ENCODE data around the gene PPM1K.
"Not testable (repeated sequence)": the region's sequence is repeated elsewhere in the genome, so short reads cannot be mapped to it uniquely, and the experiment has no call there.

The PPM1K gene

DNA sequence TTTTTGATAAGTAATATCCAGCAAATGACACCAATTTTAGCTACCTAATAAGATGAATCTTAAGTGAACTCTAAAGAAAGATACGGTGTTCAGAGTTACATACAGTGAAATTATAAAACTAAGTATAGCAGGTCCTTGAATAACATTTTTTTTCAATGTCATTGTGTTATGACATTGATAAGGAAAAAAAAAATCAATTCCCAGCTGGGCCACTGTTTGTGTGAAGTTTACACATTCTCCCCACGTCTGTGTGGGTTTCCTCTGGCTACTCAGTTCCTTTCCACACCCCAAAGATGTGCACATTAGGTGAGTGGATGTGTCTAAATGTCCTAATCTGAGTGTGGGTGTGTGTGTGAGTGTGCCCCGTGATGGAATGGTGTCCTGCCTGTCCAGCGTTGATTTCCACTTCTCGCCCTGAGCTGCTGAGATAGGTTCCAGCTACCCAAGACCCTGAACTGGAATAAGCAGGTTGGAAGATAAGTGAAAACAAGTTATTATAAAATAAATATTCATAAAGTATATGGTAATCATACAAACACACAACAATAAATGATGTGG lies 31.2 kb upstream of the PPM1K start:
- TF ChIP-seq, protein P1, sequence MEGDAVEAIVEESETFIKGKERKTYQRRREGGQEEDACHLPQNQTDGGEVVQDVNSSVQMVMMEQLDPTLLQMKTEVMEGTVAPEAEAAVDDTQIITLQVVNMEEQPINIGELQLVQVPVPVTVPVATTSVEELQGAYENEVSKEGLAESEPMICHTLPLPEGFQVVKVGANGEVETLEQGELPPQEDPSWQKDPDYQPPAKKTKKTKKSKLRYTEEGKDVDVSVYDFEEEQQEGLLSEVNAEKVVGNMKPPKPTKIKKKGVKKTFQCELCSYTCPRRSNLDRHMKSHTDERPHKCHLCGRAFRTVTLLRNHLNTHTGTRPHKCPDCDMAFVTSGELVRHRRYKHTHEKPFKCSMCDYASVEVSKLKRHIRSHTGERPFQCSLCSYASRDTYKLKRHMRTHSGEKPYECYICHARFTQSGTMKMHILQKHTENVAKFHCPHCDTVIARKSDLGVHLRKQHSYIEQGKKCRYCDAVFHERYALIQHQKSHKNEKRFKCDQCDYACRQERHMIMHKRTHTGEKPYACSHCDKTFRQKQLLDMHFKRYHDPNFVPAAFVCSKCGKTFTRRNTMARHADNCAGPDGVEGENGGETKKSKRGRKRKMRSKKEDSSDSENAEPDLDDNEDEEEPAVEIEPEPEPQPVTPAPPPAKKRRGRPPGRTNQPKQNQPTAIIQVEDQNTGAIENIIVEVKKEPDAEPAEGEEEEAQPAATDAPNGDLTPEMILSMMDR (IDR thresholded peaks at IDR 0.05; ENCODE audit: low read depth, low read length): no peak
- no peak for DNase-seq (ENCODE audit: low read depth in 2 of 2)
- no peak overlapping the region for H3K4me3 ChIP-seq (replicated peaks in 1 of 2; ENCODE audit: low read depth in 2 of 2, low read length in 2 of 2)

DNA sequence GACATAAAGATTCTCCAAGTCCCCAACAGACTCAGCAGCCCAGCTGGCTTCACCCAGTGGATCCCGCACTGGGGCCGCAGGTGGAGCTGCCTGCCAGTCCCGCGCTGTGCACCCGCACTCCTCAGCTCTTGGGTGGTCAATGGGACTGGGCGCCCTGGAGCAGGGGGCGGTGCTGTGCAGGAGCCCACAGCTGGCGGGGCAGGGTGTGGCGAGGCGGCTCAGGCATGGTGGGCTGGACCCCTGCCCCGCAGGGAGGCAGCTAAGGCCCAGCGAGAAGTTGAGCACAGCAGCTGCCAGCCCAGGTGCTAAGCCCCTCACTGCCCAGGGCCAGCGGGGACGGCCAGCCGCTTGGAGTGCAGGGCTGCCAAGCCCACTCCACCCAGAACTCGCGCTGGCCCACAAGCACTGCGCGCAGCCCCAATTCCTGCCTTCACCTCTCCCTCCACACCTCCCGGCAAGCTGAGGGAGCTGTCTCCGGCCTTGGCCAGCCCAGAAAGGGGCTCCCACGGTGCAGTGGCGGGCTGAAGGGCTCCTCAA lies 28.8 kb upstream of the PPM1K start:
- not testable (repeated sequence) for DNase-seq (ENCODE audit: low read depth in 2 of 2); H3K4me3 ChIP-seq (replicated peaks in 1 of 2; ENCODE audit: low read depth in 2 of 2, low read length in 2 of 2)

DNA sequence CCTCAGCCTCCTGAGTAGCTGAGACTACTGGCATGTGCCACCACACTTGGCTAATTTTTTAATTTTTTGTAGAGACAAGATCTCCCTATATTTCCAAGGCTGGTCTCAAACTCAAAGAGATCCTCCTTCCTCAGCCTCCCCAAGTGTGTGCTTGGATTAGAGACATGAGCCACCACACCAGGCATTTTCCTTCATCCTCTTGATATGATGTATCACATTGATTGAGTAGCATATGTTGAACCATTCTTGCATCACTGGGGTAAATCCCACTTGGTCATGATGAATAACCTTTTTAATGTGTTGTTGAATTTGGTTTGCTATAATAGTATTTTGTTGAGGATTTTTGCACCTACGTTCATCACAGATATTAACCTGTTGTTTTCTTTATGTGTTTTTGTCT lies 24.2 kb upstream of the PPM1K start:
- H3K4me3 ChIP-seq (replicated peaks in 1 of 2; ENCODE audit: low read depth in 2 of 2, low read length in 2 of 2): no peak overlapping the region
- TF ChIP-seq, protein P1 (IDR thresholded peaks at IDR 0.05; ENCODE audit: low read depth, low read length): no peak
- no peak for DNase-seq (ENCODE audit: low read depth in 2 of 2)

DNA sequence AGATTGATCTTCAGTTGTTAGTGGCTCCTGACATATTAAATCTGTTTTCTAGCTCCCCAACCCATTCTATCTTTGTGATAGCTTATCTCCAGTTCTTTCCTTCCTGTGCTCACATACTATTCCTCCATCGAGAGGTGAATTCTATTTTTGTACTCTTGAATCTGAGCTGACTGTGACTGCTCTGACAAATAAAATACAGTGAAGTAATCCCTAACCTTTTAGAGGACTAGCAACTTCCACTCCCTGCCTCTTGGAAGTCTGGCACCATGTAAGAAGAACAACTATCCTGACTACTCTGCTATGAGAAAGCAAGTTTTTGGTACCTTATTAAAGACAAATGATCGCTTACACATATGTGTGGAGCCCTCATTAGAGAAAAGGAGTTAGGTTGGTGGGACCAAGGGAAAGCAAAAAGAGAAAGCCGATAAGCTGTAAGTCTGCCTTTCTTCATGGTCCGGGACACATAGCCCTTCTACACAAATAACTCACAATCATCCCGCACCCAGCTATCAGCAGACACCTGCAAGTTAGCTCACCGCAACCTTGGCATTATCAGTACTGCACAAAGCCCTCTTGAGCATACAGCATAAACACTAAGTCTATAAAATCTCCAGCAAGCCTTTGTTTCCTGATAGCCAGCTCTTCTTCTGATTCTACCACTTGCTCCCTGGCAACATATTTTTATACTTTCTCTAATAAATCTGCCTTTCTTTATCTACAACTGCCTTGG lies 13.5 kb upstream of the PPM1K start:
- TF ChIP-seq, protein P1 (IDR thresholded peaks at IDR 0.05; ENCODE audit: low read depth, low read length): no peak

DNA sequence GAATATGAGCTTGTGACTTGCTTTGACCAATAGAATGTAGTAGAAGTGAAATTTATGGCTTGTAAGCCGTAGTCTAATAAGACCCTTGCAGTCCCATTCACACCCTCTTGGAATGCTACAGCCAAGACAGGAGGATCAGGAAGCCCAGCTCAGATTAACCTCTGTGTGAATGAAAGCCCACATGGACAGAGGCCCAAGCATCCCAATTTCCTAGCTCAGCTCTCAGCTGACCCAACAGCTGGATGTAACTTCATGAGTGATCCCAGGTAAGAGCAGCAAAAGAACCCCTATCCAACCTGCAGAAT lies 12.8 kb upstream of the PPM1K start:
- TF ChIP-seq, protein P1 (IDR thresholded peaks at IDR 0.05; ENCODE audit: low read depth, low read length): no peak
- DNase-seq (ENCODE audit: low read depth in 2 of 2): no peak
- H3K4me3 ChIP-seq (replicated peaks in 1 of 2; ENCODE audit: low read depth in 2 of 2, low read length in 2 of 2): no peak overlapping the region

More for the DNA sequence above, 13.5 kb upstream of the PPM1K start:
- H3K4me3 ChIP-seq (replicated peaks in 1 of 2; ENCODE audit: low read depth in 2 of 2, low read length in 2 of 2): no peak overlapping the region
- no peak for DNase-seq (ENCODE audit: low read depth in 2 of 2)

DNA sequence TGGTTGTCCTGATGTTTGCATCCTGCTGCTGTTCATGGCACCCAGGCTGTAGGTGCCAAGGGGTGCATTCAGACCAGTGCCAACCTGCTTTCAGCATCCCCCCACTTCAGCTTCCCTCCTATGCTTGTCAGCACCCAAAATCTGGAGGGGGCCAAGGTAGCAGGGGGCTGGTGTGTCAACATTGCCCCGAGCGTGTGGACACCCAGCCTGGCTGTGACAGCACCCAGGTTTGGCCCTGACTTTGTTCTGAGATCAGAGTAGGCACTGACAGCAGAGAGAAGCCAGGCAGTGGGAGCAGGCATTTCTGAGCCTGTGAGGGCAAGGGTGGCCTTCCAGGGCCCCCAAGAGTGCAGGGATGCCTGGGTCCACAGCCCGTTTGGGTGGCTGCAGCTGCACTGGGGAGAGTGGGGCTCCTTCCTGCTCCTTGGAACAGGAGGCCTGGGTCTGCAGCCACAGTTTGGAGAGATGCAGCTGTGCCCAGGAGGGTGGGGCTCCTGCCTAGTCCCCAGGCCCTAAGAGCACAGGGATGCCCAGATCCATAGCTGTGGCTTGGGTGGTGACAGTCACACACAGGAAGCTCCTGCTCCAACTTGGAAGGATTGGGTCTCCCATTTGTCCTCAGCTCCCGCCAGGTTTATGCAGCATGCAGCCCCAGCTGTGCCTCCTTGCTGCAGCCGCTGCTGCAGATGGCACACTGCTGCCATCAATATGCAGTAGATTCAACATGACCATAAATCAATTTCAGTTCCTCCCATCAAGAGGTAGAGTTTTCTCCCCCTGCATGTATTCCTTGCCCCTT lies 12.3 kb upstream of the PPM1K start:
- TF ChIP-seq, protein P1 (IDR thresholded peaks at IDR 0.05; ENCODE audit: low read depth, low read length): no peak
- no peak for DNase-seq (ENCODE audit: low read depth in 2 of 2)
- H3K4me3 ChIP-seq (replicated peaks in 1 of 2; ENCODE audit: low read depth in 2 of 2, low read length in 2 of 2): no peak overlapping the region

DNA sequence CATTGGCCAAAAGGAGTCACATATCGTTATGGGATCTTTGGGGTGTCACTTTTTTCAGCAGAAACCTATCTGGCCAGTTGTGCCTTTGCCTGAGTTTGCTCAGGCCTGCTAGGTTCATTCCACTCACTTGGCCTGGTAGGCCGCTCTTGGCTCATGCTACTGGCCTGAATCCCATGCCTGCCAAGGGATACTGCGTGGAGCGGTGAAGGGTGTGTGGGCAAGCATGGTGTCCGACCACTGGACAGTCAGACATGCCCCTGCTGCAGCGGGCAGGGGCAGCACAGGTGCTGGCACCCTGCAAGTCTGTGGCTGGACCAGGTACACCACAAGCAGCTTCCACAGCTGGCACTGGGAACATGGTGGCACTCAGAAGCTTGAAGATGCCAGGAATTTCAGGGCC lies 11.3 kb upstream of the PPM1K start:
- H3K4me3 ChIP-seq (replicated peaks in 1 of 2; ENCODE audit: low read depth in 2 of 2, low read length in 2 of 2): no peak overlapping the region
- TF ChIP-seq, protein P1 (IDR thresholded peaks at IDR 0.05; ENCODE audit: low read depth, low read length): no peak
- DNase-seq (ENCODE audit: low read depth in 2 of 2): no peak
